ENCODE measurements around the gene DSCAML1. TPM values are rescaled to one million over a fixed set of nuclear protein-coding genes. Genes with fewer than 3 reads are reported as not detected.
"Not testable (repeated sequence)": the region's sequence is repeated elsewhere in the genome, so short reads cannot be mapped to it uniquely, and the experiment has no call there.

Gene DSCAML1
- total RNA-seq, 1 donor from 2014 or later = 0.89 TPM

GRCh38 chr11:117405898-117406297, 391.1 kb downstream of the DSCAML1 start:
- DNase-seq = not testable (repeated sequence)

DNA sequence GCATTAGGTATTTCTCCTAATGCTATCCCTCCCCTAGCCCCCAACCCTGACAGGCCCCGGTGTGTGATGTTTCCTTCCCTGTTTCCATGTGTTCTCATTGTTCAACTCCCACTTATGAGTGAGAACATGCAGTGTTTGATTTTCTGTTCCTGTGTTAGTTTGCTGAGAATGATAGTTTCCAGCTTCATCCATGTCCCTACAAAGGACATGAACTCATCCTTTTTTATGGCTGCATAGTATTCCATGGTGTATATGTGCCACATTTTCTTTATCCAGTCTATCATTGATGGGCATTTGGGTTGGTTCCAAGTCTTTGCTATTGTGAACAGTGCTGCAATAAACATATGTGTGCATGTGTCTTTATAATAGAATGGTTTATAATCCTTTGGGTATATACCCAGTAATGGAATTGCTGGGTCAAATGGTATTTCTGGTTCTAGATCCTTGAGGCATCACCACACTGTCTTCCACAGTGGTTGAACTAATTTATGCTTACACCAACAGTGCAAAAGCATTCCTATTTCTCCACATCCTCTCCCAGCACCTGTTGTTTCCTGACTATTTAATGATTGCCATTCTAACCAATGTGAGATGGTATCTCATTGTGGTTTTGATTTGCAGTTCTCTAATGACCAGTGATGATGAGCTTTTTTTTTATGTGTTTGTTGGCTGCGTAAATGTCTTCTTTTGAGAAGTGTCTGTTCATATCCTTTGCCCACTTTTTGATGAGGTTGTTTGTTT, 397.7 kb downstream of the DSCAML1 start:
- DNase-seq = not testable (repeated sequence)

GRCh38 chr11:117398618-117399017, 398.4 kb downstream of the DSCAML1 start:
- DNase-seq = not testable (repeated sequence)

DNA sequence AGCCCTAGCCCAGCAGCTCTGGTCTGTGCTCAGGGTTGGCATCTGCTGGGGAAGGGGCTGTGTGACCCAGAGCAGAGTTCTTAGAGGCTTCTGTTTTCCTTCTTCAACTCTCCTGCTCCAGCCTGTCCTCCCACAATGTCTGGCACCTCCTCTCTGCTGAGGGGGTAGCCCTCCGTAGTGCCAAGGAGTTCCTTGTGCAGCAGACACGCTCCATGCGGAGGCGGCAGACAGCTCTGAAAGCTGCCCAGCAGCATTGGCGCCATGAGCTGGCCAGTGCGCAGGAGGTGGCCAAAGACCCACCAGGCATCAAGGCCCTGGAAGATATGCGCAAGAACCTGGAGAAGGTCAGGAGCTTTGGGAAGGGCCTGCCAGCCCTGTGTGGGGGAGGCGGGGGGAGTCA, 400.0 kb downstream of the DSCAML1 start:
- no peak for DNase-seq

GRCh38 chr11:117395476-117395875, 401.5 kb downstream of the DSCAML1 start:
- DNase-seq = no peak

- DNase-seq = no peak
Observed at GRCh38 chr11:117394221-117394925, 402.6 kb downstream of the DSCAML1 start.

GRCh38 chr11:117392979-117393378, 404.0 kb downstream of the DSCAML1 start:
- DNase-seq = no peak

DNA sequence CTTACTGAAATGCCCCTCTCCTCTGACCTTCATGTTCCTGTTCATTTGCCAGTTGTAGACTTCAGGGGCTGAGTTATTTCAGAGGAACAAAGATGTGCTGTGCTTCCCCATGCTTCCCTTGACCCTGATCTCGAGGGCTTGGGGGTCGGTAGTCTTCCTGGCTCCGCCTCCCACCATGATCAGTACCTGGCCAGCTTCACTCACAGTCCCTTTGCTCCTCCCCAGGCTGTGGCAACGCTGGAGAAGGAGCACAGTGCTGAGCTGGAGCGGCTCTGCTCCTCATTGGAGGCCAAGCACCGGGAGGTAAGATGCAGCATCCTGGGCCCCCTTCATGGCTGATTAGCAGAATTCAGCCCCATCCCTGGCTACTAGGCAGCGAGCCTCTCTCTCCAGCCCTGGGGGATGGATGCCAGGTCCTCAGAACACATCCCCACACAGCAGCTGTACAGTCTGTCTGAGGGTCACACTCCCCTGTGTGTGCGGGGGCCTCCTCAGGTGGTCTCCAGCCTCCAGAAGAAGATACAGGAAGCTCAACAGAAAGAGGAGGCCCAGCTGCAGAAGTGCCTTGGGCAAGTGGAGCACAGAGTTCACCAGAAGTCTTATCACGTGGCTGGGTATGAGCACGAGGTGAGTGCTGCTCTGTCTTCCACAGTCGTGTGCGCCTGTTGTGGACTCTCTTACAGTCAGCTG, 404.9 kb downstream of the DSCAML1 start:
- no peak for DNase-seq

- no peak for DNase-seq
Observed at GRCh38 chr11:117391181-117391580, 405.8 kb downstream of the DSCAML1 start.

GRCh38 chr11:117390743-117391142, 406.3 kb downstream of the DSCAML1 start:
- no peak for DNase-seq

DNA sequence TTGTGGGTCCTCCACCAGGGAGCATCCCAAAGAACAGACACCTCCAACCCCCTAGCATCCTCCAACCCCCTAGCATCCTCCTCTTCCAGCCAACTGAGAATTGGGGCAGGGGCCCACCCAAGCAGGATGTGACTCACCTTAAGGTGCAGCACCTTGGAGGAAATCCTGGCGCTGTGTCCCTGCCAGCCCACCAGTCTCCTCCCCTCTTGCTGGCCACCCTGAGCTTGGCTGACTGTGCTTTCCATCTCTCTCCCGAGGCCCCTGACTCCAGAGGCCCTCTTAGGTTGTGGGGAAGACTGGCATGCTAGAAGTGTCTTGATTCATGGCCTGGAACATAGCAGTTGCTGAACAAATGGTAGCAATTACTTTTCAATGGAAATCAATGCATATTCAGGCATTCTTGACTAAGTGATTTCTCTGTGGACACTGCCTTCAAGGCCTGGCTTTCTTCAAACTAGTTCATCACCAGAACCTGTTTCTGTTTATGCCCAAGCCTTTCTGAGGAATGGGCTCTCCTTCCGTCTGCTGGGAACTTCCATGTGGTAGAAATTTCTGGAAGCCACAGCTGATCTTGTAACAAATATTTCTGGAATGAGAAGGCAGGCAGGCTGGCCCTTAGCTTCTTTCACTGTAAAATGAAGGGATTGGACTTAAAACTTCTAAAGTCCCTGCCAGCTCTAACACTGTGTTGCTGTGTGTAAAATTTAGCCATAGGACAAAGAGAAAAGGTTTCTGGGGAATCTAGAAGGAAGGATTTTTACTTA, 408.8 kb downstream of the DSCAML1 start:
- DNase-seq = no peak

GRCh38 chr11:117385906-117386305, 411.1 kb downstream of the DSCAML1 start:
- no peak for DNase-seq

GRCh38 chr11:117385471-117385870, 411.5 kb downstream of the DSCAML1 start:
- no peak for DNase-seq

DNA sequence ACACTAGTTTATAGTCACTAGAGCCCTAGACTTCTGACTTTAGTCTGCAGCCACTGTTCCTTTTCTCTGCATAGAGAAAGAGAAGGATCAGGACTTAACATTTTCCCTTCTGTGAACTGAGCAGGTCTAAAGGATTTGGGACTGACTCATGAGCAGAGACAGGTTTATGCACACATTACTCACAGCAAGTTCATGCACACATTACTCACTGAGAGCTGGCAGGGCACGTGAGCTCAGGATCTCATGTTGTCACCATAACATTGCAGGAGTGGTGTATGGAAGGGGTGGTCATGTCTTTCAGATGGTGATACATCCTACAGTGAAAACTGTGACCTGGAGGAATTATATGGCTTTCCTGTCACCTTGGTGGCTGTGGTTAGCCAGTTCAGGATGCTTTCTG, 413.0 kb downstream of the DSCAML1 start:
- DNase-seq = no peak

DNA sequence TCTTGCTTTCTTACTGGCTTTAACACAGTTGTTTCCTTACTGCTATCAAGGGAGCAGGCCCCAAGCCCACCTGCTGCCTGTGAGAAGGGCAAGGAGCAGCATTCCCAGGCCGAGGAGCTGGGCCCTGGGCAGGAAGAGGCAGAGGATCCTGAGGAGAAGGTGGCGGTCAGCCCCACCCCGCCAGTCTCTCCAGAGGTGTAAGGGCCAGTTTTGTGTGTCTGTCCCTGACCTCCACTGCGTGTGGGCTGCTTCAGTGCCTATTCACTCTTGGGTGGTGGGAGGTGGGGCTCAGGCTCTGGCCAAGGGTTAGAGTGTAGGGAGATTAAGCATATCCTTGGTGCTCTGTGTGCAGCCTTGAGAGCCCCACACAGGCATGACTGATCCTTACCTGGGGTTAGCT, 414.3 kb downstream of the DSCAML1 start:
- DNase-seq = no peak

GRCh38 chr11:117381481-117382387, 415.3 kb downstream of the DSCAML1 start:
- DNase-seq = no peak

DNA sequence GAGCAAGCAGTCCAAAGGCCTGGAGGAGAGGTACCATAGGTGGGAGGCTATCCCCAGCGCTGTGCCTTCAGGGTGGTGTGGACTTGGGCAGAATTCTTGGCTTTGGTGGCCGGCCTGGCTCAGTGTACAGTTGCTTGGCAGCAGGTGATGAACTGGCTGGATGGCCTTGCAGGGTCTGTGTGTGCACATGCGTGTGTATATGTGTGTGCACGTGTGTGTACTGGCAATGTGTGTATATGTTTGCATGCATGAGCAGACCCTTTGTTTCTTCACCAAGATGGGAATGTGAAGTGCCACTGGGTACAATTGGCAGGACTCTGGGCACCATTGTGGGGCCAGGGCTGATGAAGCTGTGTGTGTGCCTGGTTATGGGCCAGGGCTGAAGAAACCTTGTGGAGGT, 416.3 kb downstream of the DSCAML1 start:
- DNase-seq = no peak

DNA sequence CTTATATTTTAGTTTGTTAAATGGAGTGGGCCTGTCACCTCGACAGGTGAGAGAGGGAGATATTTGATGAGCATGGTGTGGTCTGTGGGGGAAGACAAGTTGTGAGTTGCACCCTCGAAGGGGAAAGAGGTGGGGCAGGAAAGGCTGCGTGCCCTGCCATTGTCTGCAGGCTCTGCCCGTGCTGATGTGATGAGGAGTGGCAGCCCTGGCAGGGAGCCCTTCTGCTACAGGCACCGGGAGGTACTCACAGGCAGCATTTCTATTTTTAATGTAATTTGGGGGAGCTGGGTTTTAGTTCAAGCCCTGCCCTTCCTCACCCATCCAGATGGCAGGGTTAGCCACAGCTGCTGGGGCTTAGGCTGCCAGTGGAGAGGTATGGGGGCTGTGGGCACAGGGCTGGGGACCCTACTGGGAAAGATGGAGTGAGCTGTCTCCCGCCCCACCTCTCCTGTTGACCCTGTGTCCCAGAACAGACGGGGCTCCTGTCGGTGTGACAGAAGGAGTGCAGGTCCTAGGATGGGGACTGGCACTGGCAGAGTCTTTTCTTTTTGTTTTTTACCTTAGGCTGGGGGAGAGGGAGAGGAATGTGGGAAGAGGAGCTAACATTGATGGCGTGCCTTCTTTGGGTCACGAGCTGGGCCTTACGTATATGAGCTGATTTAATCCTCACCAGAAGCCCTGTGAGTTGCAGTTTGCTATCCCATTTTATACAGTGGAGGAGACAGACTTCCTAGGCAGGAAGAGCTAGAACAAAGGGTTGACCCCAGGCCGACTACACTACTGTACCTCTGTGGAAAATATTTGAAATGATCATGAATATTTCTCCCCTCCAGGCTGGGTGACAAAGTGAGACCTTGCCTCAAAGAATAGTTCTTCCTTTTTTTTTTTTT, 417.8 kb downstream of the DSCAML1 start:
- DNase-seq = no peak

Measured in skin of body (tissue), 2 donors.